Renal cortical epithelial cell (primary cell): Measurements from ENCODE around the gene EIF4B. TPM values are rescaled to one million over a fixed set of nuclear protein-coding genes. Genes with fewer than 3 reads are reported as not detected.
A peak's percentile ranks its signal among the peaks of the same experiment; 100 is the strongest.

ENCODE experiments used
- DNase-seq: peaks from one replicate; pipeline ENCODE4 v3.0.0-alpha.2; 2011; ENCODE audit warnings: low read depth
- total RNA-seq: library from RNA; depleted of rRNA; stranded (reverse); fragments of >200 nt; gene quantifications from 2 replicates; pipeline ENCODE4 v1.2.3, GENCODE V29; 2014

EIF4B gene
- total RNA-seq, 1 donor from 2014 or later = 1,047 TPM

- DNase-seq = no peak
Measured at GRCh38 chr12:53056901-53057300, 50.6 kb downstream of the EIF4B start.

GRCh38 chr12:53057816-53058500 lies 51.7 kb downstream of the EIF4B start:
- no peak for DNase-seq

GRCh38 chr12:53058674-53059433 lies 52.6 kb downstream of the EIF4B start:
- DNase-seq = no peak

GRCh38 chr12:53059434-53060063 lies 53.3 kb downstream of the EIF4B start:
- no peak for DNase-seq

- no peak for DNase-seq
Measured at GRCh38 chr12:53060064-53060720, 53.9 kb downstream of the EIF4B start.

- no peak for DNase-seq
Measured at GRCh38 chr12:53060721-53061276, 54.5 kb downstream of the EIF4B start.

GRCh38 chr12:53061404-53062010 lies 55.3 kb downstream of the EIF4B start:
- DNase-seq = peak; percentile 53

GRCh38 chr12:53062011-53062961 lies 56.0 kb downstream of the EIF4B start:
- DNase-seq = no peak

- DNase-seq = no peak
Measured at GRCh38 chr12:53062977-53063707, 56.9 kb downstream of the EIF4B start.

- no peak for DNase-seq
Measured at GRCh38 chr12:53063708-53064612, 57.7 kb downstream of the EIF4B start.

GRCh38 chr12:53064613-53065436 lies 58.6 kb downstream of the EIF4B start:
- no peak for DNase-seq

- DNase-seq = no peak
Measured at GRCh38 chr12:53065470-53065869, 59.2 kb downstream of the EIF4B start.

- DNase-seq = peak; percentile 59
Measured at GRCh38 chr12:53065975-53066931, 60.0 kb downstream of the EIF4B start.

GRCh38 chr12:53067074-53067992 lies 61.1 kb downstream of the EIF4B start:
- no peak for DNase-seq

GRCh38 chr12:53067993-53068770 lies 61.9 kb downstream of the EIF4B start:
- DNase-seq = no peak
